GM12878 (cell line): ENCODE results near the gene SYTL4.

ENCODE experiments used
- ASH2L ChIP-seq: fragments of 300-600, 200-600 bp; sonication (generic); IDR thresholded peaks from 2 replicates; pipeline ENCODE4 v1.6.1; 2017; ENCODE audit warnings: low read depth, mild to moderate bottlenecking, borderline replicate concordance
- EP300 ChIP-seq, 2 experiments: fragments of 150-350 bp in 1 of 2; IDR thresholded peaks; 2 replicates each; pipeline ENCODE4 v1.6.1; 2011 to 2012; ENCODE audit warnings: low read depth in 2 of 2, low read length in 2 of 2, borderline replicate concordance in 1 of 2, improper control_type of control experiment in 1 of 2, inconsistent platforms in 1 of 2; ENCODE audit not compliant: control insufficient read depth in 1 of 2
- FOS ChIP-seq: IDR thresholded peaks from 3 replicates; pipeline ENCODE4 v1.6.1; 2011; ENCODE audit warnings: borderline replicate concordance; ENCODE audit not compliant: insufficient read length; ENCODE audit errors: extremely low read depth
- GABPA ChIP-seq: IDR thresholded peaks from 2 replicates; pipeline ENCODE4 v1.6.1; 2014; ENCODE audit warnings: antibody characterized with exemption, low read depth, mild to moderate bottlenecking, inconsistent platforms
- IKZF2 ChIP-seq, 2 experiments: fragments of 450-650 bp; IDR thresholded peaks; 2 replicates each; pipeline ENCODE4 v1.6.1; 2017; ENCODE audit warnings: mild to moderate bottlenecking in 2 of 2, moderate library complexity in 2 of 2
- POLR2A ChIP-seq: IDR thresholded peaks from 2 replicates; pipeline ENCODE4 v1.6.1; 2011; ENCODE audit warnings: low read depth, mild to moderate bottlenecking, low read length
- POLR2AphosphoS5 ChIP-seq: IDR thresholded peaks from 2 replicates; pipeline ENCODE4 v1.6.1; 2011; ENCODE audit warnings: mild to moderate bottlenecking, low read length, inconsistent platforms
- POU2F2 ChIP-seq: IDR thresholded peaks from 3 replicates; pipeline ENCODE4 v1.6.1; 2011; ENCODE audit warnings: low read depth, mild to moderate bottlenecking, low read length, borderline replicate concordance
- RFX5 ChIP-seq: IDR thresholded peaks from 2 replicates; pipeline ENCODE4 v1.6.1; 2011; ENCODE audit warnings: low read depth, low read length, improper control_type of control experiment
- TAF1 ChIP-seq: IDR thresholded peaks from 2 replicates; pipeline ENCODE4 v1.6.1; 2011; ENCODE audit warnings: mild to moderate bottlenecking, low read depth, low read length, borderline replicate concordance
- ZNF274 ChIP-seq: IDR thresholded peaks from one replicate; pipeline ENCODE4 v1.8.0; 2011; ENCODE audit not compliant: insufficient read length, insufficient read depth
- TF ChIP-seq, protein P1 (sequence below), 3 experiments: IDR thresholded peaks in 2 of 3; conservative IDR thresholded peaks in 1 of 3; 2 replicates each; pipeline ENCODE4 v1.5.1; 2011; ENCODE audit warnings: low read depth in 3 of 3, low read length in 3 of 3, mild to moderate bottlenecking in 3 of 3, control low read depth in 2 of 3, moderate library complexity in 2 of 3, inconsistent platforms in 1 of 3, mixed read lengths in 1 of 3; ENCODE audit not compliant: control insufficient read depth in 2 of 3, insufficient read depth in 1 of 3; ENCODE audit errors: extremely low read depth in 1 of 3

DNA sequence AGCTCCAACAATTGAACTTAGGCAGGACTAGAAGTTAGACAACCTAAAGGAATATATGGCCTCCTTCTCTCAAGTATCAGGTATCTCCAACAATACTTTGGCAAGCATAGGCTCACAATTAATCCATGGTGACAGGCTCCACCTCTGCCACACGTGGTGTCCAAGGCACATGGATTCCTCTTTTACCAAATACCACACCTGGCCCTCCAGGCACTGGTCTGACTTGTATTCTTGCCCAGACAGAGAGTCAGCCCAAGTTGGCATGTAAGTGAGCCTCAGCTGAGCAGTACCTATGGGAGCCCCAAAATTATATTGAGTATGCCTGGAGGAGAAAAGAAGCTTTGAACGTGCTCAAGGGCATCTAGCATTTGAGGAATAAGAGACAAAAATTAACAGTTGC is 68.3 kb downstream of the SYTL4 start:
- TF ChIP-seq POLR2AphosphoS5 (no peak), POLR2A (no peak), POU2F2 (no peak), IKZF2 (IDR thresholded peaks at IDR 0.05) (no peak), ASH2L (no peak), TAF1 (no peak), RFX5 (no peak), GABPA (no peak), FOS (no peak), ZNF274 (no peak), EP300 (IDR thresholded peaks at IDR 0.05; ENCODE audit: borderline replicate concordance in 1 of 2, control insufficient read depth in 1 of 2, low read depth in 2 of 2, low read length in 2 of 2) (no peak)
- TF ChIP-seq, protein P1, sequence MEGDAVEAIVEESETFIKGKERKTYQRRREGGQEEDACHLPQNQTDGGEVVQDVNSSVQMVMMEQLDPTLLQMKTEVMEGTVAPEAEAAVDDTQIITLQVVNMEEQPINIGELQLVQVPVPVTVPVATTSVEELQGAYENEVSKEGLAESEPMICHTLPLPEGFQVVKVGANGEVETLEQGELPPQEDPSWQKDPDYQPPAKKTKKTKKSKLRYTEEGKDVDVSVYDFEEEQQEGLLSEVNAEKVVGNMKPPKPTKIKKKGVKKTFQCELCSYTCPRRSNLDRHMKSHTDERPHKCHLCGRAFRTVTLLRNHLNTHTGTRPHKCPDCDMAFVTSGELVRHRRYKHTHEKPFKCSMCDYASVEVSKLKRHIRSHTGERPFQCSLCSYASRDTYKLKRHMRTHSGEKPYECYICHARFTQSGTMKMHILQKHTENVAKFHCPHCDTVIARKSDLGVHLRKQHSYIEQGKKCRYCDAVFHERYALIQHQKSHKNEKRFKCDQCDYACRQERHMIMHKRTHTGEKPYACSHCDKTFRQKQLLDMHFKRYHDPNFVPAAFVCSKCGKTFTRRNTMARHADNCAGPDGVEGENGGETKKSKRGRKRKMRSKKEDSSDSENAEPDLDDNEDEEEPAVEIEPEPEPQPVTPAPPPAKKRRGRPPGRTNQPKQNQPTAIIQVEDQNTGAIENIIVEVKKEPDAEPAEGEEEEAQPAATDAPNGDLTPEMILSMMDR (IDR thresholded peaks at IDR 0.05 in 2 of 3, conservative IDR thresholded peaks at IDR 0.05 in 1 of 3; ENCODE audit: control insufficient read depth in 2 of 3, extremely low read depth in 1 of 3, insufficient read depth in 1 of 3, low read depth in 3 of 3, low read length in 3 of 3) = no peak
